Bronchial smooth muscle cell (primary cell): Measurements from ENCODE around the gene SLC4A9. TPM values are rescaled to one million over a fixed set of nuclear protein-coding genes. Genes with fewer than 3 reads are reported as not detected.

ENCODE experiments used
- total RNA-seq: library from RNA; depleted of rRNA; stranded (reverse); fragments of >200 nt; gene quantifications from 2 replicates; pipeline ENCODE4 v1.2.1, GENCODE V29; 2014

The SLC4A9 gene
- not detected in 2 replicates for total RNA-seq

DNA sequence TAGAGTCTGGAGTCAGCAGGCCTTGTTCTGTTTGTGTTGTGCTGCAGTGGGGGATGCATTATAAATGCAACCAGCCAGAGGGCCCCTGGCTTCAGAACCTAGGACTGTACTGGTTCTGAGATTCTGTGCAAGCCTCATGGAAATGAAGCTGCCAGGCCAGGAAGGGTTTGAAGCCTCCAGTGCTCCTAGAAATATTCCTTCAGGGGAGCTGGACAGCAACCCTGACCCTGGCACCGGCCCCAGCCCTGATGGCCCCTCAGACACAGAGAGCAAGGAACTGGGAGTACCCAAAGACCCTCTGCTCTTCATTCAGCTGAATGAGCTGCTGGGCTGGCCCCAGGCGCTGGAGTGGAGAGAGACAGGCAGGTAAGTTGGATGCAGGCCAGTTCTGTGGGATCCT, at the start of gene SLC4A9:
Gene SLC4A9 (plus strand): TSS at position 94 of the 400 bp plus-strand sequence. CDS start 43 bp downstream, at position 137.

GRCh38 chr5:140346348-140347221, 13.4 kb upstream of the SLC4A9 start, which contains the start of gene HBEGF:
Gene HBEGF (minus strand): TSS chr5:140346603. CDS start chr5:140346328, 275 bp downstream.

GRCh38 chr5:140401362-140402257, 41.6 kb downstream of the SLC4A9 start, which contains the start of gene ANKHD1:
Gene ANKHD1 (plus strand): TSS chr5:140401833. CDS start chr5:140401968, 135 bp downstream.

Other genes with a start within 250 kb of the SLC4A9 start
- gene PURA, start 246.1 kb upstream of the SLC4A9 start, total RNA-seq, result 18.4 and 30.7 TPM in 2 replicates
- 9.1 and 10.3 TPM in 2 replicates for gene IGIP, start 234.3 kb upstream of the SLC4A9 start, total RNA-seq
- gene CYSTM1, start 185.0 kb upstream of the SLC4A9 start, total RNA-seq, result 13.0 and 14.5 TPM in 2 replicates
- 21.9 and 30.7 TPM in 2 replicates for gene PFDN1, start 57.1 kb upstream of the SLC4A9 start, total RNA-seq
- gene HBEGF, start 13.6 kb upstream of the SLC4A9 start, total RNA-seq, result 0.47 and 0.52 TPM in 2 replicates
- 53.4 and 55.2 TPM in 2 replicates for gene ANKHD1, start 41.6 kb downstream of the SLC4A9 start, total RNA-seq
- 1.3 and 1.7 TPM in 2 replicates for gene EIF4EBP3, start 187.5 kb downstream of the SLC4A9 start, total RNA-seq
- 23.0 and 26.6 TPM in 2 replicates for gene SRA1, start 197.3 kb downstream of the SLC4A9 start, total RNA-seq
- gene APBB3, start 204.4 kb downstream of the SLC4A9 start, total RNA-seq, result 19.7 and 30.9 TPM in 2 replicates
- 8.7 and 10.2 TPM in 2 replicates for gene SLC35A4, start 204.6 kb downstream of the SLC4A9 start, total RNA-seq